Sigmoid colon (tissue), 4 donors: ENCODE measurements around the gene EPHA1.

Experiments
- POLR2A ChIP-seq, 2 donors: fragments of 450-650 bp; IDR thresholded peaks; one replicate each; pipeline ENCODE4 v1.6.1; 2016; ENCODE audit warnings: antibody characterized with exemption in 2 of 2, mild to moderate bottlenecking in 2 of 2, moderate library complexity in 2 of 2
- POLR2AphosphoS5 ChIP-seq, 4 donors: sonication (generic); formaldehyde crosslinking; IDR thresholded peaks; one replicate each; pipeline ENCODE4 v1.6.1; 2017; ENCODE audit warnings: antibody characterized with exemption in 4 of 4
- TF ChIP-seq, protein P1 (sequence below), 4 experiments: fragments of 450-650 bp in 3 of 4; fragments of 200-600 bp in 1 of 4; IDR thresholded peaks; one replicate each; pipeline ENCODE4 v1.5.1; 2016 to 2019; ENCODE audit warnings: antibody characterized with exemption in 4 of 4, mild to moderate bottlenecking in 3 of 4, moderate library complexity in 2 of 4

DNA sequence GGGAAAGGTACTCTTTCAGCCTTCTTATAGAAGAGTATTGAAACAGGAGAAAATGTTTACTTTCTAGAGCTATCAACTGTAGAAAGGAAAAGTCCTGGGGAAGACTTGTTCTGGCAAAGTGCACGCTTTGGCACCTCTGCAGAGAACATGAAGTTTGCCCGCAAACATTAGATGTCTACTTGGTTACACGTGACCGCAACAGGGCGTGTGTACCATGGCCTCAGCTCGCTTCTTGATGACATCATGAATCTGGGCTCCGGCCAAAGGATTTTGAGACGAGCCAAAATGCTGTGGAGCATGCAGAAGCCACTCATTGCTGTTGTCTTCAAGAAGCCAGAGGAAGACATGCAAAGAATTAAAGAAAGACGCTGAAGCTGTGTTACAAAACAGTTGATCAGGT lies 26.0 kb upstream of the EPHA1 start:
- TF ChIP-seq, protein P1, sequence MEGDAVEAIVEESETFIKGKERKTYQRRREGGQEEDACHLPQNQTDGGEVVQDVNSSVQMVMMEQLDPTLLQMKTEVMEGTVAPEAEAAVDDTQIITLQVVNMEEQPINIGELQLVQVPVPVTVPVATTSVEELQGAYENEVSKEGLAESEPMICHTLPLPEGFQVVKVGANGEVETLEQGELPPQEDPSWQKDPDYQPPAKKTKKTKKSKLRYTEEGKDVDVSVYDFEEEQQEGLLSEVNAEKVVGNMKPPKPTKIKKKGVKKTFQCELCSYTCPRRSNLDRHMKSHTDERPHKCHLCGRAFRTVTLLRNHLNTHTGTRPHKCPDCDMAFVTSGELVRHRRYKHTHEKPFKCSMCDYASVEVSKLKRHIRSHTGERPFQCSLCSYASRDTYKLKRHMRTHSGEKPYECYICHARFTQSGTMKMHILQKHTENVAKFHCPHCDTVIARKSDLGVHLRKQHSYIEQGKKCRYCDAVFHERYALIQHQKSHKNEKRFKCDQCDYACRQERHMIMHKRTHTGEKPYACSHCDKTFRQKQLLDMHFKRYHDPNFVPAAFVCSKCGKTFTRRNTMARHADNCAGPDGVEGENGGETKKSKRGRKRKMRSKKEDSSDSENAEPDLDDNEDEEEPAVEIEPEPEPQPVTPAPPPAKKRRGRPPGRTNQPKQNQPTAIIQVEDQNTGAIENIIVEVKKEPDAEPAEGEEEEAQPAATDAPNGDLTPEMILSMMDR (IDR thresholded peaks at IDR 0.05) = no peak
- TF ChIP-seq POLR2A (IDR thresholded peaks at IDR 0.05) (no peak), POLR2AphosphoS5 (IDR thresholded peaks at IDR 0.05) (no peak)
